Fibroblast of lung (primary cell): ENCODE measurements around the gene DRICH1. TPM values are rescaled to one million over a fixed set of nuclear protein-coding genes. Genes with fewer than 3 reads are reported as not detected.
"Not testable (repeated sequence)": the region's sequence is repeated elsewhere in the genome, so short reads cannot be mapped to it uniquely, and the experiment has no call there.

Source experiments
- DNase-seq, 2 donors: peaks; one replicate each; pipeline versions ENCODE4 v3.0.0 to v3.0.0-alpha.2; 2010; ENCODE audit warnings: low read depth in 2 of 2
- H2AFZ ChIP-seq: 2 replicates; pipeline ENCODE4 v1.5.1; 2012; ENCODE audit warnings: low read length, control low read depth, inconsistent platforms
- H3K27ac ChIP-seq: 2 replicates; pipeline ENCODE4 v1.5.1; 2011; ENCODE audit warnings: low read length, control low read depth; ENCODE audit not compliant: insufficient read depth
- H3K27me3 ChIP-seq: 2 replicates; pipeline ENCODE4 v1.5.1; 2011; ENCODE audit warnings: mild to moderate bottlenecking, low read length; ENCODE audit not compliant: control insufficient read depth, insufficient read depth
- H3K36me3 ChIP-seq: 2 replicates; pipeline ENCODE4 v1.5.1; 2011; ENCODE audit warnings: low read length; ENCODE audit not compliant: control insufficient read depth, insufficient read depth
- H3K4me1 ChIP-seq: 2 replicates; pipeline ENCODE4 v1.5.1; 2011; ENCODE audit warnings: low read length; ENCODE audit not compliant: control insufficient read depth, insufficient read depth; ENCODE audit errors: extremely low read depth
- H3K4me2 ChIP-seq: 2 replicates; pipeline ENCODE4 v1.5.1; 2011; ENCODE audit warnings: low read length, control low read depth; ENCODE audit not compliant: insufficient read depth; ENCODE audit errors: extremely low read depth
- H3K4me3 ChIP-seq, 4 experiments: fragments of 200-600 bp in 1 of 4; sonication (generic) in 1 of 4; replicated peaks in 1 of 4; 2 replicates each; pipeline ENCODE4 v1.5.1; 2011 to 2016; ENCODE audit warnings: low read length in 4 of 4, low read depth in 3 of 4, mild to moderate bottlenecking in 3 of 4, control low read depth in 2 of 4, inconsistent platforms in 1 of 4, mixed read lengths in 1 of 4; ENCODE audit not compliant: insufficient read depth in 1 of 4; ENCODE audit errors: control extremely low read depth in 1 of 4
- H3K79me2 ChIP-seq: 2 replicates; pipeline ENCODE4 v1.5.1; 2012; ENCODE audit warnings: mild to moderate bottlenecking, low read length, inconsistent platforms; ENCODE audit not compliant: control insufficient read depth, insufficient read depth
- H3K9ac ChIP-seq: 2 replicates; pipeline ENCODE4 v1.5.1; 2011; ENCODE audit warnings: mild to moderate bottlenecking, low read length, control low read depth; ENCODE audit not compliant: insufficient read depth
- H3K9me3 ChIP-seq: 2 replicates; pipeline ENCODE4 v1.5.1; 2012; ENCODE audit warnings: low read depth, low read length; ENCODE audit not compliant: control insufficient read depth, insufficient read depth
- H4K20me1 ChIP-seq: 2 replicates; pipeline ENCODE4 v1.5.1; 2011; ENCODE audit warnings: low read length; ENCODE audit not compliant: control insufficient read depth, insufficient read depth; ENCODE audit errors: extremely low read depth
- EZH2 ChIP-seq: IDR thresholded peaks from 2 replicates; pipeline ENCODE4 v1.5.1; 2012; ENCODE audit warnings: low read length, control low read depth, mild to moderate bottlenecking; ENCODE audit errors: missing control alignments
- polyA plus RNA-seq, 2 donors: library from polyadenylated mRNA; depleted of rRNA in 1 of 2; stranded (reverse) in 1 of 2; unstranded in 1 of 2; fragments of >200 nt; gene quantifications; 2 replicates each; pipeline ENCODE4 v1.2.1, GENCODE V29; 2011 to 2012; ENCODE audit warnings: missing spikeins in 1 of 2
- total RNA-seq: library from RNA; depleted of rRNA; stranded (reverse); fragments of >200 nt; gene quantifications from 2 replicates; pipeline ENCODE4 v1.2.1, GENCODE V29; 2014
- TF ChIP-seq, protein P1 (sequence below), 2 donors: IDR thresholded peaks in 1 of 2; conservative IDR thresholded peaks in 1 of 2; 1 replicate in 1 of 2; 2 replicates in 1 of 2; pipeline ENCODE4 v1.5.1; 2011 to 2012; ENCODE audit warnings: low read length in 2 of 2, control low read depth in 1 of 2, inconsistent platforms in 1 of 2, low read depth in 1 of 2, mild to moderate bottlenecking in 1 of 2

DRICH1 gene
- total and polyA plus RNA-seq, 2 donors (not counting 1 experiment from before 2014, with no cell fraction given) = not detected

DNA sequence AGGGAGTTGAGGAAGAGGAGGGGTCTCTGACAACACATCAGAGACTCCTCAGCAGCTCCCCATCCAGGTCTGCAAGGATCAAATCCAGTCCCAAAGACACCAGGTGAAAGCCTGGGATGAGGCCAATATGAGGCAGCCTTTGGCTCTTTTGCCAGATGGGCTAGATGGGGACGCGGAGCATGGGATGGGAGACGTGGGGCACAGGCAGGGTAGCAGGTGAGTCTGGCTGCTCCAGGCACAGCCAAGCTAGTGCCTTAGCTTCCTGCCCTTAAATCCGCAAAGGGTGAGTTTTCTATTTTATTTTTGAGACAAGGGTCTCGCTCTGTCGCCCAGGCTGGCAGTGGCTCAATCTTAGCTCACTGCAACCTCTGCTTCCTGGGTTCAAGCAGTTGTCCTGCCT is 19.6 kb upstream of the DRICH1 start:
- Histone ChIP-seq H2AFZ (no peak overlapping the region), H3K9me3 (no peaks in the 10 kb centered on the region), H3K4me1 (no peaks in the 10 kb centered on the region), H3K27ac (no peak overlapping the region), H3K27me3 (no peaks in the 10 kb centered on the region), H3K4me2 (no peak overlapping the region), H3K79me2 (no peaks in the 10 kb centered on the region), H3K9ac (no peak overlapping the region), H4K20me1 (no peaks in the 10 kb centered on the region), H3K36me3 (no peaks in the 10 kb centered on the region), H3K4me3 (no peak overlapping the region)
- no peak for DNase-seq
- TF ChIP-seq, protein P1, sequence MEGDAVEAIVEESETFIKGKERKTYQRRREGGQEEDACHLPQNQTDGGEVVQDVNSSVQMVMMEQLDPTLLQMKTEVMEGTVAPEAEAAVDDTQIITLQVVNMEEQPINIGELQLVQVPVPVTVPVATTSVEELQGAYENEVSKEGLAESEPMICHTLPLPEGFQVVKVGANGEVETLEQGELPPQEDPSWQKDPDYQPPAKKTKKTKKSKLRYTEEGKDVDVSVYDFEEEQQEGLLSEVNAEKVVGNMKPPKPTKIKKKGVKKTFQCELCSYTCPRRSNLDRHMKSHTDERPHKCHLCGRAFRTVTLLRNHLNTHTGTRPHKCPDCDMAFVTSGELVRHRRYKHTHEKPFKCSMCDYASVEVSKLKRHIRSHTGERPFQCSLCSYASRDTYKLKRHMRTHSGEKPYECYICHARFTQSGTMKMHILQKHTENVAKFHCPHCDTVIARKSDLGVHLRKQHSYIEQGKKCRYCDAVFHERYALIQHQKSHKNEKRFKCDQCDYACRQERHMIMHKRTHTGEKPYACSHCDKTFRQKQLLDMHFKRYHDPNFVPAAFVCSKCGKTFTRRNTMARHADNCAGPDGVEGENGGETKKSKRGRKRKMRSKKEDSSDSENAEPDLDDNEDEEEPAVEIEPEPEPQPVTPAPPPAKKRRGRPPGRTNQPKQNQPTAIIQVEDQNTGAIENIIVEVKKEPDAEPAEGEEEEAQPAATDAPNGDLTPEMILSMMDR (conservative IDR thresholded peaks at IDR 0.05 in 1 of 2, IDR thresholded peaks at IDR 0.05 in 1 of 2; ENCODE audit: low read depth in 1 of 2, low read length in 2 of 2) = no peak
- no peak for TF ChIP-seq EZH2

- Histone ChIP-seq H3K36me3 (no peaks in the 10 kb centered on the region), H3K4me1 (no peaks in the 10 kb centered on the region), H3K4me2 (no peak overlapping the region), H3K9ac (no peak overlapping the region), H3K4me3 (no peak overlapping the region), H3K9me3 (no peaks in the 10 kb centered on the region), H3K27me3 (no peaks in the 10 kb centered on the region), H2AFZ (no peak overlapping the region), H3K79me2 (no peaks in the 10 kb centered on the region), H4K20me1 (no peaks in the 10 kb centered on the region), H3K27ac (no peak overlapping the region)
- TF ChIP-seq, protein P1 (conservative IDR thresholded peaks at IDR 0.05 in 1 of 2, IDR thresholded peaks at IDR 0.05 in 1 of 2; ENCODE audit: low read depth in 1 of 2, low read length in 2 of 2) = no peak
- no peak for TF ChIP-seq EZH2
- DNase-seq = no peak
Measured at GRCh38 chr22:23649071-23649501, 17.0 kb upstream of the DRICH1 start.

DNA sequence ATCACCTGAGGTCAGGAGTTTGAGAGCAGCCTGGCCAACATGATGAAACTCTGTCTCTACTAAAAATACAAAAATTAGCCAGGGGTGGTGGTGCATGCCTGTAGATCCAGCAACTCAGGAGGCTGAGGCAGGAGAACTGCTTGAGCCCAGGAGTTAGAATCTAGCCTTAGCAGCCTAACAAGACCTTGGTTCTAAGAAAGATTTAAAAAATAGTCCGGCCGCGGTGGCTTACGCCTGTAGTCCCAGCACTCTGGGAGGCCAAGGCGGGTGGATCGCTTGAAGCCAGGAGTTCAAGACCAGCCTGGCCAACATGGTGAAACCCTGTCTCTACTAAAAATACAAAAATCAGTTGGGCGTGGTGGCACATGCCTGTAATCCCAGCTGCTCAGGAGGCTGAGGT is 14.4 kb upstream of the DRICH1 start:
- not testable (repeated sequence) for H3K9me3 ChIP-seq, H3K4me1 ChIP-seq, H4K20me1 ChIP-seq, H3K79me2 ChIP-seq, H3K4me2 ChIP-seq, DNase-seq, H3K4me3 ChIP-seq, H3K36me3 ChIP-seq, H3K9ac ChIP-seq, H2AFZ ChIP-seq, H3K27ac ChIP-seq, H3K27me3 ChIP-seq

GRCh38 chr22:23640206-23640605 is 8.1 kb upstream of the DRICH1 start:
- H3K4me3 ChIP-seq, H3K4me1 ChIP-seq, H3K9ac ChIP-seq, H4K20me1 ChIP-seq, DNase-seq, H3K79me2 ChIP-seq, H3K36me3 ChIP-seq, H2AFZ ChIP-seq, H3K27me3 ChIP-seq, H3K4me2 ChIP-seq, H3K9me3 ChIP-seq, H3K27ac ChIP-seq: not testable (repeated sequence)
